ENCODE results near the gene NEU3.

GRCh38 chr11:75063741-75064314 is 75.1 kb downstream of the NEU3 start:
- no peak for TF ChIP-seq POLR2A (IDR thresholded peaks at IDR 0.05; ENCODE audit: low read depth, low read length)
- TF ChIP-seq POLR2AphosphoS5 (IDR thresholded peaks at IDR 0.05; ENCODE audit: low read depth, low read length), result no peak
- TF ChIP-seq TAF1 (IDR thresholded peaks at IDR 0.05; ENCODE audit: low read depth, low read length), result no peak
- no peak for TF ChIP-seq POU2F2 (IDR thresholded peaks at IDR 0.05; ENCODE audit: low read depth, low read length)
- TF ChIP-seq SPI1 (IDR thresholded peaks at IDR 0.05; ENCODE audit: low read depth, low read length), result no peak
- no peak for TF ChIP-seq PAX5 (IDR thresholded peaks at IDR 0.05; ENCODE audit: insufficient read depth, low read length, severe bottlenecking)

All from GM12891 (cell line).